SH-SY5Y (cell line): ENCODE data around the gene C1orf198.

Experiments used
- GATA2 ChIP-seq: IDR thresholded peaks from 2 replicates; pipeline ENCODE4 v1.6.1; 2011; ENCODE audit warnings: mild to moderate bottlenecking, low read depth, low read length
- GATA3 ChIP-seq: IDR thresholded peaks from 2 replicates; pipeline ENCODE4 v1.6.1; 2011; ENCODE audit warnings: low read depth, mild to moderate bottlenecking, low read length, moderate library complexity

- no peak for TF ChIP-seq GATA3
- TF ChIP-seq GATA2, result no peak
Observed at GRCh38 chr1:230823931-230824381, 44.4 kb downstream of the C1orf198 start.
